ENCODE data around the gene B3GNT8.

- TF ChIP-seq YY1 (IDR thresholded peaks at IDR 0.05; ENCODE audit: insufficient read depth, insufficient read length): no peak
- no peak for TF ChIP-seq SUZ12 (IDR thresholded peaks at IDR 0.05; ENCODE audit: extremely low read depth, insufficient read depth, insufficient read length)
- TF ChIP-seq ZNF274 (IDR thresholded peaks at IDR 0.05; ENCODE audit: low read depth, low read length): no peak
These were observed 6.0 kb upstream of the B3GNT8 start for GRCh38 chr19:41433171-41433570.

All from NT2/D1 (cell line).